ENCODE results near the gene WDR73.
"Not testable (repeated sequence)": the region's sequence is repeated elsewhere in the genome, so short reads cannot be mapped to it uniquely, and the experiment has no call there.

WDR73 gene

DNA sequence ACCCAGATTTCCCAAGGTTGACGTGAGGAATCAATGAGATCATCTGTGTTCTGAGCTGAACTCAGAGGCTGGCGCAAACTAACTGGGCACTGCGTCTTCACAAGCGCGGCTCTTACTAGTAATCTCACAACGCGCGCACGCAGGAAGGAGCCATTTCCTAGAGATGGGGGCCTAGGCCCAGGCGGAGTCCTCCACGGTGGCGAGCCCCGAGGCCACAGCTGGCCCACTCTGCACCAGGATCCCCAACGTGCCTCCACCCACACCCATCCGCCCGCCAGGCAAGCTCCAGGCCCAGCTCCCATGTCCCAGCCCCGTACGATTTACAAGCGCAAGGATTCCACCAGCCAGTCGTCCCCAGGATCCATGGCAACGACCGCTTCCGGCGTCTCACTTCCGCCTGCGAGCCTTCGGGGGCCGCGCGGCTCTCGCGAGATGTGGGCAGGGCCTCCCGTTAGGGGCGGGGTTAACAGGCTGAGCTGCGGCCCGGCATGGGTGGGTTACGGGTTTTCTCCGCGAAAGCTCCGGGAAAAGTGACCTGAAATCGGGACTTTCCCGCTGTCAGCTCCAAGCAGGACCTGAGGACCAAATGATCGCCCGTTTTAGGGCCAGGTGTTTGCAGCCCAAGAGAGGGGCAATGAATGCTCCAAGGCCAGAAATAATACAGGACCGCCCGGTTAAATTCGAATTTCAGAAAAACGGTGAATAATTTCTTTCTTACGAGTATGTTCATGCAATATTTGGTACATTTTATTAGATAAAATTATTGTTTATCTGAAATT, at the start of gene WDR73:
Gene WDR73 (minus strand): TSS at position 374 of the 779 bp plus-strand sequence. CDS start 9 bp downstream, at position 365.
- H3K4me3 ChIP-seq (ENCODE audit: low read length): peak within 1 kb of the TSS; percentile 92
- H3K36me3 ChIP-seq (ENCODE audit: control insufficient read depth, insufficient read depth, low read length, severe bottlenecking): peaks cover 31% of the 10 kb centered on the region
- H3K9me3 ChIP-seq (ENCODE audit: control insufficient read depth, low read length): no peaks in the 10 kb centered on the region

GRCh38 chr15:84703808-84704207, 49.7 kb upstream of the WDR73 start:
- Histone ChIP-seq H3K4me1 (ENCODE audit: control insufficient read depth, insufficient read depth, low read length) (peaks cover 22% of the 10 kb centered on the region), H3K36me3 (ENCODE audit: control insufficient read depth, insufficient read depth, low read length, severe bottlenecking) (peaks cover 4% of the 10 kb centered on the region), H3K4me3 (ENCODE audit: low read length) (no peak overlapping the region), H3K27me3 (replicated peaks; ENCODE audit: control insufficient read depth, insufficient read depth, low read length) (no peaks in the 10 kb centered on the region), H3K9ac (ENCODE audit: low read length) (no peak overlapping the region), H3K9me3 (ENCODE audit: control insufficient read depth, low read length) (no peaks in the 10 kb centered on the region)
- no peak for DNase-seq (ENCODE audit: low read depth)

More for the DNA sequence above, at the start of gene WDR73:
- DNase-seq (ENCODE audit: low read depth): peak; percentile 99
- H3K4me1 ChIP-seq (ENCODE audit: control insufficient read depth, insufficient read depth, low read length): peaks cover 57% of the 10 kb centered on the region
- H3K27me3 ChIP-seq (replicated peaks; ENCODE audit: control insufficient read depth, insufficient read depth, low read length): no peaks in the 10 kb centered on the region
- peak within 1 kb of the TSS; percentile 97 for H3K9ac ChIP-seq (ENCODE audit: low read length)

GRCh38 chr15:84702961-84703482, 48.9 kb upstream of the WDR73 start:
- peaks cover 4% of the 10 kb centered on the region for H3K36me3 ChIP-seq (ENCODE audit: control insufficient read depth, insufficient read depth, low read length, severe bottlenecking)

GRCh38 chr15:84699538-84700191, 45.6 kb upstream of the WDR73 start:
- Histone ChIP-seq H3K4me1 (ENCODE audit: control insufficient read depth, insufficient read depth, low read length) (peaks cover 13% of the 10 kb centered on the region), H3K27me3 (replicated peaks; ENCODE audit: control insufficient read depth, insufficient read depth, low read length) (no peaks in the 10 kb centered on the region), H3K36me3 (ENCODE audit: control insufficient read depth, insufficient read depth, low read length, severe bottlenecking) (no peaks in the 10 kb centered on the region), H3K9ac (ENCODE audit: low read length) (no peak overlapping the region), H3K4me3 (ENCODE audit: low read length) (no peak overlapping the region), H3K9me3 (ENCODE audit: control insufficient read depth, low read length) (no peaks in the 10 kb centered on the region)
- no peak for DNase-seq (ENCODE audit: low read depth)

More at GRCh38 chr15:84702961-84703482, 48.9 kb upstream of the WDR73 start:
- H3K9me3 ChIP-seq (ENCODE audit: control insufficient read depth, low read length): no peaks in the 10 kb centered on the region
- H3K4me3 ChIP-seq (ENCODE audit: low read length): no peak overlapping the region
- H3K9ac ChIP-seq (ENCODE audit: low read length): no peak overlapping the region
- peaks cover 22% of the 10 kb centered on the region for H3K4me1 ChIP-seq (ENCODE audit: control insufficient read depth, insufficient read depth, low read length)
- DNase-seq (ENCODE audit: low read depth): no peak
- no peaks in the 10 kb centered on the region for H3K27me3 ChIP-seq (replicated peaks; ENCODE audit: control insufficient read depth, insufficient read depth, low read length)

GRCh38 chr15:84697236-84697990, 43.3 kb upstream of the WDR73 start:
- no peak overlapping the region for H3K9ac ChIP-seq (ENCODE audit: low read length)
- H3K9me3 ChIP-seq (ENCODE audit: control insufficient read depth, low read length): no peaks in the 10 kb centered on the region
- no peak for DNase-seq (ENCODE audit: low read depth)
- H3K4me3 ChIP-seq (ENCODE audit: low read length): no peak overlapping the region
- H3K36me3 ChIP-seq (ENCODE audit: control insufficient read depth, insufficient read depth, low read length, severe bottlenecking): no peaks in the 10 kb centered on the region
- H3K27me3 ChIP-seq (replicated peaks; ENCODE audit: control insufficient read depth, insufficient read depth, low read length): no peaks in the 10 kb centered on the region
- H3K4me1 ChIP-seq (ENCODE audit: control insufficient read depth, insufficient read depth, low read length): peaks cover 4% of the 10 kb centered on the region

DNA sequence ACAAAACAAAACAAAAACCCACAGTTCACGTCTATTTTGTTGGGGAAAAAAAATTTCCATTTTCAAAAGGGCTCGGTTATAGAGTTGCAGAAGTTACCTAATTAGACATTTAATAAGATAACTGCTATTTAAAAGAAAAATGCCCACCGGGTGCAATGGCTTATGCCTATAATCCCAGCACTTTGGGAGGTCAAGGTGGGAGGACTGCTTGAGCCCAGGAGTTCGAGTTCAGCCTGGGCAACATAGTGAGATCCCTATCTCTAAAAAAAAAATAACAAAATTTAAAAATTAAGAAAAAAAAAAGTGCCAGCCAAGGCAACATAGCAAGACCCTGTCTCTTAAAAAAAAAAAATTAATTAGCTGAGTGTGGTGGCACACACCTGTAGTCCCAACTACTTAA, 42.7 kb upstream of the WDR73 start:
- H3K27me3 ChIP-seq (replicated peaks; ENCODE audit: control insufficient read depth, insufficient read depth, low read length): no peaks in the 10 kb centered on the region
- no peaks in the 10 kb centered on the region for H3K9me3 ChIP-seq (ENCODE audit: control insufficient read depth, low read length)
- no peak overlapping the region for H3K9ac ChIP-seq (ENCODE audit: low read length)
- H3K36me3 ChIP-seq (ENCODE audit: control insufficient read depth, insufficient read depth, low read length, severe bottlenecking): peaks cover under 1% of the 10 kb centered on the region
- no peak for DNase-seq (ENCODE audit: low read depth)
- peaks cover 4% of the 10 kb centered on the region for H3K4me1 ChIP-seq (ENCODE audit: control insufficient read depth, insufficient read depth, low read length)
- H3K4me3 ChIP-seq (ENCODE audit: low read length): no peak overlapping the region

GRCh38 chr15:84690342-84690741, 36.3 kb upstream of the WDR73 start:
- no peak overlapping the region for H3K4me3 ChIP-seq (ENCODE audit: low read length)
- peaks cover 9% of the 10 kb centered on the region for H3K4me1 ChIP-seq (ENCODE audit: control insufficient read depth, insufficient read depth, low read length)
- no peaks in the 10 kb centered on the region for H3K9me3 ChIP-seq (ENCODE audit: control insufficient read depth, low read length)
- DNase-seq (ENCODE audit: low read depth): no peak
- no peak overlapping the region for H3K9ac ChIP-seq (ENCODE audit: low read length)
- H3K36me3 ChIP-seq (ENCODE audit: control insufficient read depth, insufficient read depth, low read length, severe bottlenecking): peaks cover 34% of the 10 kb centered on the region
- H3K27me3 ChIP-seq (replicated peaks; ENCODE audit: control insufficient read depth, insufficient read depth, low read length): no peaks in the 10 kb centered on the region

- Histone ChIP-seq H3K9ac (ENCODE audit: low read length) (no peak overlapping the region), H3K4me1 (ENCODE audit: control insufficient read depth, insufficient read depth, low read length) (peaks cover 10% of the 10 kb centered on the region), H3K36me3 (ENCODE audit: control insufficient read depth, insufficient read depth, low read length, severe bottlenecking) (peaks cover 34% of the 10 kb centered on the region), H3K27me3 (replicated peaks; ENCODE audit: control insufficient read depth, insufficient read depth, low read length) (no peaks in the 10 kb centered on the region), H3K9me3 (ENCODE audit: control insufficient read depth, low read length) (no peaks in the 10 kb centered on the region), H3K4me3 (ENCODE audit: low read length) (no peak overlapping the region)
- no peak for DNase-seq (ENCODE audit: low read depth)
These were observed 35.8 kb upstream of the WDR73 start for GRCh38 chr15:84689858-84690257.

DNA sequence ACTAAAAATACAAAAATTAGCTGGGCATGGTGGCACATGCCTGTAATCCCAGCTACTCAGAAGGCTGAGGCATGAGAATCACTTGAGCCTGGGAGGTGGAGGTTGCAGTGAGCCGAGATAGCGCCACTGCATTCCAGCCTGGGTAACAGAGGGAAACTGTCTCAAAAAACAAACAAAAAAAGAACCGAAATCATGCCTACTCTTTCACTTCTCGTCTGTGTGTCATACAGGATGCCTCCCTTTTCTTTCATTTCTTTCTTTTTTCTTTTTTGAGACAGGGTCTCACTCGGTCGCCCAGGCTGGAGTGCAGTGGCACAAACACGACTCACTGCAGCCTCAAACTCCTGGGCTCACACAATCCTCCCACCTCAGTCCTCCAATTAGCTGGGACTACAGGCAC, 32.4 kb upstream of the WDR73 start:
- Histone ChIP-seq H3K4me1 (ENCODE audit: control insufficient read depth, insufficient read depth, low read length) (peaks cover 28% of the 10 kb centered on the region), H3K36me3 (ENCODE audit: control insufficient read depth, insufficient read depth, low read length, severe bottlenecking) (peaks cover 43% of the 10 kb centered on the region)
- not testable (repeated sequence) for DNase-seq (ENCODE audit: low read depth); H3K4me3 ChIP-seq (ENCODE audit: low read length); H3K27me3 ChIP-seq (replicated peaks; ENCODE audit: control insufficient read depth, insufficient read depth, low read length); H3K9me3 ChIP-seq (ENCODE audit: control insufficient read depth, low read length); H3K9ac ChIP-seq (ENCODE audit: low read length)

DNA sequence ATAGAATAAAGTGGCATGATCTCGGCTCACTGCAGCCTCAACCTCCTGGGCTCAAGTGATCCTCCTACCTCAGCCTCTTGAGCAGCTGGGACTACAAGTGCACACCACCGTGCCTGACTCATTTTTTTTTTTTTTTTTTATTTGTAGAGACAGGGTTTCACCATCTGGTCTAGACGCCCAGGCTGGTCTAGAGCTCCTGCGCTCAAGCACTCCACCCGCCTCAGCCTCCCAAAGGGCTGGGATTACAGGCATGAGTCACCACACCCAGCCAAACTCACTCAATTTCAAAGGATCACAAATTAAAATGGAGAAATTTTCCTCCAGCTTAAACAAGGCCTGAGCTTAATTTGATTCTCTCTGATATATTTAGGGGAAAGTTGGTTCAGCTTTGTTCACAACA, 31.2 kb upstream of the WDR73 start:
- Histone ChIP-seq H3K4me3 (ENCODE audit: low read length) (no peak overlapping the region), H3K36me3 (ENCODE audit: control insufficient read depth, insufficient read depth, low read length, severe bottlenecking) (peaks cover 44% of the 10 kb centered on the region), H3K4me1 (ENCODE audit: control insufficient read depth, insufficient read depth, low read length) (peaks cover 28% of the 10 kb centered on the region), H3K9ac (ENCODE audit: low read length) (peak overlapping the region; percentile 56), H3K9me3 (ENCODE audit: control insufficient read depth, low read length) (no peaks in the 10 kb centered on the region), H3K27me3 (replicated peaks; ENCODE audit: control insufficient read depth, insufficient read depth, low read length) (no peaks in the 10 kb centered on the region)
- DNase-seq (ENCODE audit: low read depth): peak; percentile 93

DNA sequence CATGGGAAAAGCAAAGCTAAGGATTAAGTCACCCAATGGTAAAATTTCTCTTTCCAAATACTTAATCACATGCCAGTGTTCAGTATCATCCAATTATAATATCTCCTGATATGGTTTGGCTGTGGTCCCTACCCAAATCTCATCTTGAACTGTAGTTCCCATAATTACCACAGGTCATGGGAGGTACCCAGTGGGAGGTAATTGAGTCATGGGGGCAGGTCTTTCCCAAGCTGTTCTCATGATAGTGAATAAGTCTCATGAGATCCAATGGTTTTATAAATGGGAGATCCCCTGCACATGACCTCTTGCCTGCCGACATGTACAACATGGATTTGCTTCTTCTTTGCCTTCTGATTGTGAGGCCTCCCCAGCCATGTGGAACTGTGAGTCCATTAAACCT, 30.0 kb upstream of the WDR73 start:
- no peaks in the 10 kb centered on the region for H3K9me3 ChIP-seq (ENCODE audit: control insufficient read depth, low read length)

More for the DNA sequence above, 30.0 kb upstream of the WDR73 start:
- Histone ChIP-seq H3K36me3 (ENCODE audit: control insufficient read depth, insufficient read depth, low read length, severe bottlenecking) (peaks cover 50% of the 10 kb centered on the region), H3K4me1 (ENCODE audit: control insufficient read depth, insufficient read depth, low read length) (peaks cover 28% of the 10 kb centered on the region), H3K9ac (ENCODE audit: low read length) (no peak overlapping the region), H3K27me3 (replicated peaks; ENCODE audit: control insufficient read depth, insufficient read depth, low read length) (no peaks in the 10 kb centered on the region), H3K4me3 (ENCODE audit: low read length) (no peak overlapping the region)
- DNase-seq (ENCODE audit: low read depth): no peak
